ENCODE results near the gene PITX2. TPM values are rescaled to one million over a fixed set of nuclear protein-coding genes. Genes with fewer than 3 reads are reported as not detected.
A peak's percentile ranks its signal among the peaks of the same experiment; 100 is the strongest.

Gene PITX2
- total RNA-seq, 1 experiment from 2014 or later: 8.3 TPM

DNA sequence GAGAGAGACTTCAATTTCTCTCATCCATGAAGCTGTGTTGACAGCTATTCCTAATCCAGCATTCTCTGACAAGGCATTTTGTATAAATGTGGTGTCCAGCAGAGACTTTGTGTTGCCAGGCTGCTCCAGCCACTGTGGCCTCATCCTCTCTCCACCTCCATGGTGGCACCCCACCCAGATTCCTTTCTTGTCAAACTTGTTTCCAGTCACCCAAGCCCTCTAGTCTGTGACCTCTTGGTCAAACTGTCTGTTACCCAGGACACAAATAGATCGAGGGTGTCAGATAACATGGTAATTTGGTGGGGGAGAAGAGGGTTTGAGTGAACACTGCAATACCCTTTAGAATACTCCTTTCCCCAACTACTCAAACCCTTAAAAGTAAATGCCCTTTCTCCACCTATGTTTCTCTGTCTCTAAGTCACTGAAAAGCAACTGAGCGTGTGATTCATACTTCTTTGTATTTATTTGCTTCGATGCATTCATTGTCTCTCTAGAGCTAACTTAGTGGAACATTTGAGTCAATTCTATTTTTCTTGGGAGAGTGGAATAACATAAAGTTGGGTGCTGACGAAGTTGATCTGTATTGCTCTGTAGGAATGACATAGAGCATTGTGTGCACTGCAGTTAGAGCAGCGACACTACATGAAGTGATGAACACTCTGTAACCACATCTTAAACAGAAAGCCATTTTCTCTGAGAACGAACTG is 13.7 kb downstream of the PITX2 start:
- H3K9me2 ChIP-seq (ENCODE audit: insufficient read depth): no peaks in the 10 kb centered on the region
- ChIA-PET CTCF (no interaction called here), POLR2A (no interaction called here), RAD21 (ENCODE audit: low non-redundant PET in 1 of 2, low total read pairs in 2 of 2, uncharacterized antibody in 2 of 2, unreplicated experiment in 2 of 2) (no interaction called here)
- ATAC-seq (peak; percentile 76), DNase-seq (ENCODE audit: low read depth, low spot score) (no peak)
- BruUV-seq (replicated peaks): no TSS peak
- H3K27me3 ChIP-seq (ENCODE audit: insufficient read depth, low read length): no peaks in the 10 kb centered on the region
- no peak overlapping the region for H3K27ac ChIP-seq (ENCODE audit: low read depth, low read length)
- H3K4me1 ChIP-seq (ENCODE audit: control insufficient read depth in 1 of 2, insufficient read depth in 2 of 2, low read length in 2 of 2): peaks cover 10 to 21% of the 10 kb centered on the region in 2 experiments; a peak in 3 of 4 replicates
- intact Hi-C loops (cut with micrococcal nuclease): no loop called here
- H3K4me3 ChIP-seq (replicated peaks in 1 of 2; ENCODE audit: low read depth in 1 of 2, low read length in 2 of 2): no peak overlapping the region
- H3K4me2 ChIP-seq (ENCODE audit: low read length): peak overlapping the region; percentile 52
- H3K79me2 ChIP-seq (ENCODE audit: insufficient read depth, low read length): no peaks in the 10 kb centered on the region
- peak overlapping the region; percentile 54 for H2AFZ ChIP-seq (ENCODE audit: low read depth, low read length, poor library complexity, severe bottlenecking)
- no peaks in the 10 kb centered on the region for H3K9me3 ChIP-seq (ENCODE audit: control insufficient read depth in 1 of 2, insufficient read depth in 1 of 2, low read depth in 1 of 2, low read length in 2 of 2)
- H3K36me3 ChIP-seq (ENCODE audit: control insufficient read depth in 1 of 2, insufficient read depth in 2 of 2, low read length in 2 of 2): no peaks in the 10 kb centered on the region
- no peaks in the 10 kb centered on the region for H4K20me1 ChIP-seq (ENCODE audit: insufficient read depth)
- 0 out of 2 replicates have a peak, but pooled peaks have one; percentile 25 for TF ChIP-seq CBX3 (IDR thresholded peaks at IDR 0.05; ENCODE audit: low read depth)
- no peak for TF ChIP-seq RAD21 (IDR thresholded peaks at IDR 0.05; ENCODE audit: low read depth)
- TF ChIP-seq SP1 (IDR thresholded peaks at IDR 0.05; ENCODE audit: low read depth): peak; percentile 32; the same call in 1 of the 2 replicates
- no peak overlapping the region for H3K9ac ChIP-seq (ENCODE audit: low read length)

DNA sequence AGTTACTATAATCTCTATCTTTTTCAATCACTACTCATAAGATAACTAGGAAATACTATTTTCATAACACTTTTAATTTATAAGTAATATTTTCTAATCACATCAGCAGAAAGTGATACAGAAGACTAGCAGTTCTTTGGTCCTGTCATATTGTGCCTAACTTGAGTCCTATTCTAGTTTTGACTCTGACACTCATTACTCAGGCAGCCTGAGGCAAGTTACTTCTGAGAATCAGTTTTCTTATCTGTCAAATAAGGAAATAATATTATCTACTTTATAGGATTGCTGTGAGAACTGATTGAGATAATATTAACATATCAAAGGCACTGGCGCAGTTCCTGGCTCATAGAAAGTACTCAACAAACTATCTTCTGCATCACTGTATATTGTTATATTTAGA is 17.8 kb downstream of the PITX2 start:
- H3K27me3 ChIP-seq (ENCODE audit: insufficient read depth, low read length): no peaks in the 10 kb centered on the region
- H3K9me2 ChIP-seq (ENCODE audit: insufficient read depth): no peaks in the 10 kb centered on the region
- DNase-seq (ENCODE audit: low read depth, low spot score): no peak
- H3K9me3 ChIP-seq (ENCODE audit: control insufficient read depth in 1 of 2, insufficient read depth in 1 of 2, low read depth in 1 of 2, low read length in 2 of 2): no peaks in the 10 kb centered on the region
- H2AFZ ChIP-seq (ENCODE audit: low read depth, low read length, poor library complexity, severe bottlenecking): no peak overlapping the region
- H3K79me2 ChIP-seq (ENCODE audit: insufficient read depth, low read length): no peaks in the 10 kb centered on the region
- RAD21 ChIA-PET (ENCODE audit: low non-redundant PET in 1 of 2, low total read pairs in 2 of 2, uncharacterized antibody in 2 of 2, unreplicated experiment in 2 of 2): no interaction called here
- no peak for ATAC-seq
- no TSS peak for BruUV-seq (replicated peaks)
- intact Hi-C loops (cut with micrococcal nuclease): no loop called here
- no peak overlapping the region for H3K27ac ChIP-seq (ENCODE audit: low read depth, low read length)
- POLR2A ChIA-PET: no interaction called here
- peaks cover 10 to 21% of the 10 kb centered on the region in 2 experiments; a peak in 3 of 4 replicates for H3K4me1 ChIP-seq (ENCODE audit: control insufficient read depth in 1 of 2, insufficient read depth in 2 of 2, low read length in 2 of 2)
- no peak overlapping the region for H3K4me3 ChIP-seq (replicated peaks in 1 of 2; ENCODE audit: low read depth in 1 of 2, low read length in 2 of 2)
- TF ChIP-seq JUND (IDR thresholded peaks at IDR 0.05): no peak
- TF ChIP-seq, protein P1, sequence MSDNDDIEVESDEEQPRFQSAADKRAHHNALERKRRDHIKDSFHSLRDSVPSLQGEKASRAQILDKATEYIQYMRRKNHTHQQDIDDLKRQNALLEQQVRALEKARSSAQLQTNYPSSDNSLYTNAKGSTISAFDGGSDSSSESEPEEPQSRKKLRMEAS (IDR thresholded peaks at IDR 0.05): no peak
- no peak for TF ChIP-seq POLR2AphosphoS5 (IDR thresholded peaks at IDR 0.05; ENCODE audit: low read depth, low read length)
- TF ChIP-seq YY1 (IDR thresholded peaks at IDR 0.05; ENCODE audit: extremely low read depth, insufficient replicate concordance, low read depth, low read length): no peak
- no peak for TF ChIP-seq CBX3 (IDR thresholded peaks at IDR 0.05; ENCODE audit: low read depth)
- no peak for TF ChIP-seq SP1 (IDR thresholded peaks at IDR 0.05; ENCODE audit: low read depth)
- no peak for TF ChIP-seq TCF7L2 (IDR thresholded peaks at IDR 0.05; ENCODE audit: borderline replicate concordance, extremely low read depth, insufficient read depth, insufficient read length)
- TF ChIP-seq, protein P2, sequence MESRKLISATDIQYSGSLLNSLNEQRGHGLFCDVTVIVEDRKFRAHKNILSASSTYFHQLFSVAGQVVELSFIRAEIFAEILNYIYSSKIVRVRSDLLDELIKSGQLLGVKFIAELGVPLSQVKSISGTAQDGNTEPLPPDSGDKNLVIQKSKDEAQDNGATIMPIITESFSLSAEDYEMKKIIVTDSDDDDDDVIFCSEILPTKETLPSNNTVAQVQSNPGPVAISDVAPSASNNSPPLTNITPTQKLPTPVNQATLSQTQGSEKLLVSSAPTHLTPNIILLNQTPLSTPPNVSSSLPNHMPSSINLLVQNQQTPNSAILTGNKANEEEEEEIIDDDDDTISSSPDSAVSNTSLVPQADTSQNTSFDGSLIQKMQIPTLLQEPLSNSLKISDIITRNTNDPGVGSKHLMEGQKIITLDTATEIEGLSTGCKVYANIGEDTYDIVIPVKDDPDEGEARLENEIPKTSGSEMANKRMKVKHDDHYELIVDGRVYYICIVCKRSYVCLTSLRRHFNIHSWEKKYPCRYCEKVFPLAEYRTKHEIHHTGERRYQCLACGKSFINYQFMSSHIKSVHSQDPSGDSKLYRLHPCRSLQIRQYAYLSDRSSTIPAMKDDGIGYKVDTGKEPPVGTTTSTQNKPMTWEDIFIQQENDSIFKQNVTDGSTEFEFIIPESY (IDR thresholded peaks at IDR 0.05; ENCODE audit: extremely low read depth, insufficient replicate concordance, low read length): no peak
- TF ChIP-seq ELF1 (IDR thresholded peaks at IDR 0.05; ENCODE audit: borderline replicate concordance, low read depth): no peak
- TF ChIP-seq FOSL1 (IDR thresholded peaks at IDR 0.05; ENCODE audit: low read depth): no peak
- TF ChIP-seq ZNF274 (IDR thresholded peaks at IDR 0.05; ENCODE audit: low read depth, low read length): no peak
- TF ChIP-seq RAD21 (IDR thresholded peaks at IDR 0.05; ENCODE audit: low read depth): no peak
- TF ChIP-seq, protein P3, sequence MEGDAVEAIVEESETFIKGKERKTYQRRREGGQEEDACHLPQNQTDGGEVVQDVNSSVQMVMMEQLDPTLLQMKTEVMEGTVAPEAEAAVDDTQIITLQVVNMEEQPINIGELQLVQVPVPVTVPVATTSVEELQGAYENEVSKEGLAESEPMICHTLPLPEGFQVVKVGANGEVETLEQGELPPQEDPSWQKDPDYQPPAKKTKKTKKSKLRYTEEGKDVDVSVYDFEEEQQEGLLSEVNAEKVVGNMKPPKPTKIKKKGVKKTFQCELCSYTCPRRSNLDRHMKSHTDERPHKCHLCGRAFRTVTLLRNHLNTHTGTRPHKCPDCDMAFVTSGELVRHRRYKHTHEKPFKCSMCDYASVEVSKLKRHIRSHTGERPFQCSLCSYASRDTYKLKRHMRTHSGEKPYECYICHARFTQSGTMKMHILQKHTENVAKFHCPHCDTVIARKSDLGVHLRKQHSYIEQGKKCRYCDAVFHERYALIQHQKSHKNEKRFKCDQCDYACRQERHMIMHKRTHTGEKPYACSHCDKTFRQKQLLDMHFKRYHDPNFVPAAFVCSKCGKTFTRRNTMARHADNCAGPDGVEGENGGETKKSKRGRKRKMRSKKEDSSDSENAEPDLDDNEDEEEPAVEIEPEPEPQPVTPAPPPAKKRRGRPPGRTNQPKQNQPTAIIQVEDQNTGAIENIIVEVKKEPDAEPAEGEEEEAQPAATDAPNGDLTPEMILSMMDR (IDR thresholded peaks at IDR 0.05 in 2 of 3, conservative IDR thresholded peaks at IDR 0.05 in 1 of 3; ENCODE audit: borderline replicate concordance in 1 of 3, insufficient read depth in 1 of 3, low read depth in 2 of 3, low read length in 2 of 3): no peak
- CTCF ChIA-PET: no interaction called here
- no peaks in the 10 kb centered on the region for H4K20me1 ChIP-seq (ENCODE audit: insufficient read depth)
- no peaks in the 10 kb centered on the region for H3K36me3 ChIP-seq (ENCODE audit: control insufficient read depth in 1 of 2, insufficient read depth in 2 of 2, low read length in 2 of 2)
- H3K4me2 ChIP-seq (ENCODE audit: low read length): no peak overlapping the region
- H3K9ac ChIP-seq (ENCODE audit: low read length): no peak overlapping the region

All from HCT116 (cell line).